Body of pancreas (tissue), 4 donors: ENCODE measurements around the gene HTATIP2.

Experiments used
- POLR2A ChIP-seq, 3 donors: fragments of 450-650 bp; IDR thresholded peaks; one replicate each; pipeline ENCODE4 v1.6.1; 2016; ENCODE audit warnings: antibody characterized with exemption in 3 of 3, mild to moderate bottlenecking in 2 of 3
- TF ChIP-seq, protein P1 (sequence below), 7 experiments: fragments of 450-650 bp in 4 of 7; fragments of 200-600 bp in 3 of 7; sonication (generic) in 3 of 7; IDR thresholded peaks; one replicate each; pipeline ENCODE4 v1.5.1; 2016 to 2019; ENCODE audit warnings: antibody characterized with exemption in 7 of 7

DNA sequence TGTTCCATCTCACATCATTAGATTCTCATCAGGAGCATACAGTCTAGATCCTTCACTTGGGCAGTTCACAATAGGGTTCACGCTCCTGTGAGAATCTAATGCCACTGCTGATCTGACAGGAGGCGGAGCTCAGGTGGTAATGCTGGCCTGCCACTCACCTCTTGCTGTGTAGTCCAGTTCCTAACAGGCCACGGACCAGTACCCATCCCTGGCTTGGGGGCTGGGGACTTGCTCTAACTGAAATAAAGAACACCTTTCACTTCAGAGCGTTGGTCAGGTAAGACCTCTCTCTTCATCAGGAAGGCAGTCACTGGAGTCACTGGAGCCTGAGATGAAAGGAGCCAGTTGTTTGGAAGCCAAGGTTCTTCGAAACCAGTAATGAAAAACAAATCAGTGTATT, 65.7 kb downstream of the HTATIP2 start:
- TF ChIP-seq, protein P1, sequence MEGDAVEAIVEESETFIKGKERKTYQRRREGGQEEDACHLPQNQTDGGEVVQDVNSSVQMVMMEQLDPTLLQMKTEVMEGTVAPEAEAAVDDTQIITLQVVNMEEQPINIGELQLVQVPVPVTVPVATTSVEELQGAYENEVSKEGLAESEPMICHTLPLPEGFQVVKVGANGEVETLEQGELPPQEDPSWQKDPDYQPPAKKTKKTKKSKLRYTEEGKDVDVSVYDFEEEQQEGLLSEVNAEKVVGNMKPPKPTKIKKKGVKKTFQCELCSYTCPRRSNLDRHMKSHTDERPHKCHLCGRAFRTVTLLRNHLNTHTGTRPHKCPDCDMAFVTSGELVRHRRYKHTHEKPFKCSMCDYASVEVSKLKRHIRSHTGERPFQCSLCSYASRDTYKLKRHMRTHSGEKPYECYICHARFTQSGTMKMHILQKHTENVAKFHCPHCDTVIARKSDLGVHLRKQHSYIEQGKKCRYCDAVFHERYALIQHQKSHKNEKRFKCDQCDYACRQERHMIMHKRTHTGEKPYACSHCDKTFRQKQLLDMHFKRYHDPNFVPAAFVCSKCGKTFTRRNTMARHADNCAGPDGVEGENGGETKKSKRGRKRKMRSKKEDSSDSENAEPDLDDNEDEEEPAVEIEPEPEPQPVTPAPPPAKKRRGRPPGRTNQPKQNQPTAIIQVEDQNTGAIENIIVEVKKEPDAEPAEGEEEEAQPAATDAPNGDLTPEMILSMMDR (IDR thresholded peaks at IDR 0.05) = no peak
- TF ChIP-seq POLR2A (IDR thresholded peaks at IDR 0.05) = no peak
